Fibroblast of lung (primary cell): ENCODE results near the gene PFDN5.
A peak's percentile ranks its signal among the peaks of the same experiment; 100 is the strongest.

ENCODE experiments used
- EZH2 ChIP-seq: IDR thresholded peaks from 2 replicates; pipeline ENCODE4 v1.5.1; 2012; ENCODE audit warnings: low read length, control low read depth, mild to moderate bottlenecking; ENCODE audit errors: missing control alignments
- TF ChIP-seq, protein P1 (sequence below), 2 donors: IDR thresholded peaks in 1 of 2; conservative IDR thresholded peaks in 1 of 2; 1 replicate in 1 of 2; 2 replicates in 1 of 2; pipeline ENCODE4 v1.5.1; 2011 to 2012; ENCODE audit warnings: low read length in 2 of 2, control low read depth in 1 of 2, inconsistent platforms in 1 of 2, low read depth in 1 of 2, mild to moderate bottlenecking in 1 of 2

GRCh38 chr12:53324779-53325510, 29.6 kb downstream of the PFDN5 start:
- TF ChIP-seq, protein P1, sequence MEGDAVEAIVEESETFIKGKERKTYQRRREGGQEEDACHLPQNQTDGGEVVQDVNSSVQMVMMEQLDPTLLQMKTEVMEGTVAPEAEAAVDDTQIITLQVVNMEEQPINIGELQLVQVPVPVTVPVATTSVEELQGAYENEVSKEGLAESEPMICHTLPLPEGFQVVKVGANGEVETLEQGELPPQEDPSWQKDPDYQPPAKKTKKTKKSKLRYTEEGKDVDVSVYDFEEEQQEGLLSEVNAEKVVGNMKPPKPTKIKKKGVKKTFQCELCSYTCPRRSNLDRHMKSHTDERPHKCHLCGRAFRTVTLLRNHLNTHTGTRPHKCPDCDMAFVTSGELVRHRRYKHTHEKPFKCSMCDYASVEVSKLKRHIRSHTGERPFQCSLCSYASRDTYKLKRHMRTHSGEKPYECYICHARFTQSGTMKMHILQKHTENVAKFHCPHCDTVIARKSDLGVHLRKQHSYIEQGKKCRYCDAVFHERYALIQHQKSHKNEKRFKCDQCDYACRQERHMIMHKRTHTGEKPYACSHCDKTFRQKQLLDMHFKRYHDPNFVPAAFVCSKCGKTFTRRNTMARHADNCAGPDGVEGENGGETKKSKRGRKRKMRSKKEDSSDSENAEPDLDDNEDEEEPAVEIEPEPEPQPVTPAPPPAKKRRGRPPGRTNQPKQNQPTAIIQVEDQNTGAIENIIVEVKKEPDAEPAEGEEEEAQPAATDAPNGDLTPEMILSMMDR (conservative IDR thresholded peaks at IDR 0.05 in 1 of 2, IDR thresholded peaks at IDR 0.05 in 1 of 2; ENCODE audit: low read depth in 1 of 2, low read length in 2 of 2): peak; percentile 67 to 69
- no peak for TF ChIP-seq EZH2
